A673 (cell line): ENCODE measurements around the gene FBXL17. TPM values are rescaled to one million over a fixed set of nuclear protein-coding genes. Genes with fewer than 3 reads are reported as not detected.

ENCODE experiments used
- BruUV-seq: library from RNA; stranded (reverse); fragments of 400-500 nt; replicated peaks from 2 replicates; lab custom pipeline; 2021; lab: Mats Ljungman, UMichigan
- CTCF ChIA-PET: fragments of 300-600 bp; sonication (Branson Sonifier 250); formaldehyde crosslinking; loops from one replicate; lab custom pipeline; 2022; ENCODE audit warnings: antibody characterized with exemption; lab: Charles Lee
- POLR2A ChIA-PET: fragments of 300-600 bp; sonication (Branson Sonifier 250); formaldehyde crosslinking; loops from one replicate; lab custom pipeline; 2022; ENCODE audit warnings: antibody characterized with exemption; ENCODE audit not compliant: low non-redundant PET; lab: Charles Lee
- DNase-seq: peaks from one replicate; pipeline ENCODE4 v3.0.0-alpha.2; 2015; ENCODE audit warnings: low spot score
- H3K27ac ChIP-seq: fragments of 200-600 bp; sonication (generic); 2 replicates; pipeline ENCODE4 v1.5.1; 2016; ENCODE audit warnings: mixed run types, low read depth, mild to moderate bottlenecking, mixed read lengths, antibody characterized with exemption, low read length; ENCODE audit not compliant: poor library complexity, severe bottlenecking
- H3K27me3 ChIP-seq: fragments of 200-600 bp; sonication (generic); replicated peaks from 2 replicates; pipeline ENCODE4 v1.6.1; 2017; ENCODE audit warnings: mixed run types, low read depth, mild to moderate bottlenecking, mixed read lengths, antibody characterized with exemption, low read length; ENCODE audit not compliant: insufficient read depth, poor library complexity
- H3K36me3 ChIP-seq: fragments of 200-600 bp; sonication (generic); 2 replicates; pipeline ENCODE4 v1.6.1; 2016; ENCODE audit warnings: mixed run types, mild to moderate bottlenecking, mixed read lengths, antibody characterized with exemption, low read length; ENCODE audit not compliant: insufficient read depth, poor library complexity, severe bottlenecking
- H3K4me1 ChIP-seq: fragments of 200-600 bp; sonication (generic); 2 replicates; pipeline ENCODE4 v1.6.1; 2017; ENCODE audit warnings: mixed run types, mild to moderate bottlenecking, mixed read lengths, antibody characterized with exemption, low read length; ENCODE audit not compliant: insufficient read depth, poor library complexity, severe bottlenecking
- H3K4me3 ChIP-seq: fragments of 200-600 bp; sonication (generic); 2 replicates; pipeline ENCODE4 v1.5.1; 2016; ENCODE audit warnings: low read depth, mixed run types, mild to moderate bottlenecking, mixed read lengths, low read length; ENCODE audit not compliant: poor library complexity, severe bottlenecking
- H3K9me3 ChIP-seq: fragments of 200-600 bp; sonication (generic); 2 replicates; pipeline ENCODE4 v1.6.1; 2016; ENCODE audit warnings: mixed run types, low read depth, mild to moderate bottlenecking, mixed read lengths, antibody characterized with exemption, low read length; ENCODE audit not compliant: poor library complexity, severe bottlenecking
- CTCF ChIP-seq: fragments of 300-800, 200-600 bp; sonication (generic); conservative IDR thresholded peaks from 2 replicates; pipeline ENCODE4 v1.5.1; 2017; ENCODE audit warnings: low read depth, mild to moderate bottlenecking, antibody characterized with exemption, low read length, moderate library complexity, mixed read lengths
- EZH2 ChIP-seq: fragments of 200-600 bp; sonication (generic); IDR thresholded peaks from 2 replicates; pipeline ENCODE4 v1.6.1; 2017; ENCODE audit warnings: borderline replicate concordance, low read depth, mild to moderate bottlenecking, mixed read lengths, antibody characterized with exemption, low read length; ENCODE audit not compliant: poor library complexity, severe bottlenecking
- intact Hi-C: fragments of 100-400 bp; cut with micrococcal nuclease; formaldehyde crosslinking; loops from one replicate; pipeline ENCODE4 v1.10.0; 2022; ENCODE audit not compliant: unreplicated experiment
- total RNA-seq: library from RNA; stranded (reverse); gene quantifications from 2 replicates; pipeline ENCODE4 v1.2.3, GENCODE V29; 2021

Gene FBXL17
- total RNA-seq, 1 experiment from 2014 or later = 5.7 TPM

- ChIA-PET CTCF (no interaction called here), POLR2A (no interaction called here)
- Histone ChIP-seq H3K4me3 (no peak overlapping the region), H3K4me1 (no peaks in the 10 kb centered on the region), H3K9me3 (no peaks in the 10 kb centered on the region), H3K27ac (no peak overlapping the region), H3K36me3 (no peaks in the 10 kb centered on the region), H3K27me3 (no peaks in the 10 kb centered on the region)
- TF ChIP-seq EZH2 = no peak
- no peak for TF ChIP-seq CTCF
- no peak for DNase-seq
- intact Hi-C loops = no loop called here
- BruUV-seq = no TSS peak
Measured at GRCh38 chr5:108141676-108142075, 240.2 kb downstream of the FBXL17 start.

GRCh38 chr5:108136493-108136892 lies 245.4 kb downstream of the FBXL17 start:
- no peaks in the 10 kb centered on the region for H3K27me3 ChIP-seq
- no peaks in the 10 kb centered on the region for H3K9me3 ChIP-seq
- no peaks in the 10 kb centered on the region for H3K36me3 ChIP-seq
- DNase-seq = no peak
- H3K27ac ChIP-seq = no peak overlapping the region
- POLR2A ChIA-PET = no interaction called here
- no peak overlapping the region for H3K4me3 ChIP-seq
- CTCF ChIA-PET = no interaction called here
- H3K4me1 ChIP-seq = no peaks in the 10 kb centered on the region
- intact Hi-C loops = no loop called here
- no peak for TF ChIP-seq EZH2
- TF ChIP-seq CTCF = no peak
- no TSS peak for BruUV-seq

- no peaks in the 10 kb centered on the region for H3K27me3 ChIP-seq
- BruUV-seq = no TSS peak
- H3K9me3 ChIP-seq = no peaks in the 10 kb centered on the region
- ChIA-PET CTCF (no interaction called here), POLR2A (no interaction called here)
- H3K4me1 ChIP-seq = peaks cover 3% of the 10 kb centered on the region
- no peak for TF ChIP-seq CTCF
- no peak for TF ChIP-seq EZH2
- no peak overlapping the region for H3K27ac ChIP-seq
- H3K36me3 ChIP-seq = no peaks in the 10 kb centered on the region
- H3K4me3 ChIP-seq = no peak overlapping the region
- intact Hi-C loops = no loop called here
- DNase-seq = no peak
Measured at GRCh38 chr5:108129129-108129528, 252.8 kb downstream of the FBXL17 start.
